GM20000 (cell line): ENCODE results near the gene RBM20.
"Not testable (repeated sequence)": the region's sequence is repeated elsewhere in the genome, so short reads cannot be mapped to it uniquely, and the experiment has no call there.

Experiments used
- DNase-seq: peaks from one replicate; pipeline ENCODE4 v3.0.0; 2012; ENCODE audit warnings: low spot score
- TF ChIP-seq, protein P1 (sequence below): IDR thresholded peaks from 2 replicates; pipeline ENCODE4 v1.5.1; 2012; ENCODE audit warnings: mild to moderate bottlenecking, control low read depth; ENCODE audit errors: extremely low read depth, missing control alignments

RBM20 gene

GRCh38 chr10:110637558-110638053 lies 6.5 kb upstream of the RBM20 start:
- no peak for DNase-seq
- TF ChIP-seq, protein P1, sequence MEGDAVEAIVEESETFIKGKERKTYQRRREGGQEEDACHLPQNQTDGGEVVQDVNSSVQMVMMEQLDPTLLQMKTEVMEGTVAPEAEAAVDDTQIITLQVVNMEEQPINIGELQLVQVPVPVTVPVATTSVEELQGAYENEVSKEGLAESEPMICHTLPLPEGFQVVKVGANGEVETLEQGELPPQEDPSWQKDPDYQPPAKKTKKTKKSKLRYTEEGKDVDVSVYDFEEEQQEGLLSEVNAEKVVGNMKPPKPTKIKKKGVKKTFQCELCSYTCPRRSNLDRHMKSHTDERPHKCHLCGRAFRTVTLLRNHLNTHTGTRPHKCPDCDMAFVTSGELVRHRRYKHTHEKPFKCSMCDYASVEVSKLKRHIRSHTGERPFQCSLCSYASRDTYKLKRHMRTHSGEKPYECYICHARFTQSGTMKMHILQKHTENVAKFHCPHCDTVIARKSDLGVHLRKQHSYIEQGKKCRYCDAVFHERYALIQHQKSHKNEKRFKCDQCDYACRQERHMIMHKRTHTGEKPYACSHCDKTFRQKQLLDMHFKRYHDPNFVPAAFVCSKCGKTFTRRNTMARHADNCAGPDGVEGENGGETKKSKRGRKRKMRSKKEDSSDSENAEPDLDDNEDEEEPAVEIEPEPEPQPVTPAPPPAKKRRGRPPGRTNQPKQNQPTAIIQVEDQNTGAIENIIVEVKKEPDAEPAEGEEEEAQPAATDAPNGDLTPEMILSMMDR, result no peak

- TF ChIP-seq, protein P1, result no peak
- DNase-seq, result no peak
These were observed 5.8 kb upstream of the RBM20 start for GRCh38 chr10:110638319-110638718.

- not testable (repeated sequence) for DNase-seq
These were observed 5.1 kb upstream of the RBM20 start for GRCh38 chr10:110639046-110639445.

GRCh38 chr10:110639858-110640257 lies 4.3 kb upstream of the RBM20 start:
- DNase-seq, result not testable (repeated sequence)

GRCh38 chr10:110641256-110641655 lies 2.9 kb upstream of the RBM20 start:
- TF ChIP-seq, protein P1, result no peak
- peak; percentile 37 for DNase-seq

DNA sequence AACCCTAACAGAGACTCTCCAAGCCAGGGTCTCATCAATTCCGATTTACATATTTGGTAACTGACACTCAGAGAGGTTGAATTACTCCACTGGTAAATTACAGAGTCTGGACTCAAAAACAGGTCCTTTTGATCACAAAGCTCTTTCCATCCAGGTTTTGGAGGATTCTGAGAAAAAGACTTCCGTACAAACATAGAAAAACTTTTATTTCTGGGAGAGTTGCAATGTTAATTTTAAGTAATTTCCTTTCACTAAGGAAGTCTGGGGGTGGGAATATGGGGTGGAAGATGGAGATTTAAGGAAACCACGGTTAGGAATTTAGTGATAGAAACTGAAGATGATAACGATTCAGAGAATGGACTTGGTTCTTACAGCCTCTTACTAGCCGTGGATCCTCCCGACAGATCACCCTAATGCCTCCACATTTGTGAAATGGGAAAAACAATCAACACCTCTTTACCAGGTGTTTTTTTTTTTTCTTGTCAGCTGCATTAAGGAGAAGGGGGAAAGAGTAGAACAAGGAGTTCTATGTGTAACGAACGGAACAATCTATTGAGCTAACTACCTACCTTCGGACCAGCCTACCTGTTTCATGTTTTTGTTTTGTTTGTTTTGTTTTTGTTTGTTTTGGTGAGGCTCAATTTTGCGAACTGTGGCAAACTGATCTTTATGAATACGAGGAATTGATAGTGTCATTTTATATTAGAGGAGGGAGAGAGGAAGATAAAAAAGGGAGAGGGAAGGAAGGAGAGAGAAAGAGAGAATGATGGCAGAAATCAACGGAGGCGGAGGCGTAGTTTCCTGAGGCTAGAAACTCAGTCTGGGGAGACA lies 1.7 kb upstream of the RBM20 start:
- no peak for DNase-seq
- TF ChIP-seq, protein P1, result no peak

GRCh38 chr10:110643035-110643652 lies 992 bp upstream of the RBM20 start:
- TF ChIP-seq, protein P1, result no peak
- DNase-seq, result no peak

DNA sequence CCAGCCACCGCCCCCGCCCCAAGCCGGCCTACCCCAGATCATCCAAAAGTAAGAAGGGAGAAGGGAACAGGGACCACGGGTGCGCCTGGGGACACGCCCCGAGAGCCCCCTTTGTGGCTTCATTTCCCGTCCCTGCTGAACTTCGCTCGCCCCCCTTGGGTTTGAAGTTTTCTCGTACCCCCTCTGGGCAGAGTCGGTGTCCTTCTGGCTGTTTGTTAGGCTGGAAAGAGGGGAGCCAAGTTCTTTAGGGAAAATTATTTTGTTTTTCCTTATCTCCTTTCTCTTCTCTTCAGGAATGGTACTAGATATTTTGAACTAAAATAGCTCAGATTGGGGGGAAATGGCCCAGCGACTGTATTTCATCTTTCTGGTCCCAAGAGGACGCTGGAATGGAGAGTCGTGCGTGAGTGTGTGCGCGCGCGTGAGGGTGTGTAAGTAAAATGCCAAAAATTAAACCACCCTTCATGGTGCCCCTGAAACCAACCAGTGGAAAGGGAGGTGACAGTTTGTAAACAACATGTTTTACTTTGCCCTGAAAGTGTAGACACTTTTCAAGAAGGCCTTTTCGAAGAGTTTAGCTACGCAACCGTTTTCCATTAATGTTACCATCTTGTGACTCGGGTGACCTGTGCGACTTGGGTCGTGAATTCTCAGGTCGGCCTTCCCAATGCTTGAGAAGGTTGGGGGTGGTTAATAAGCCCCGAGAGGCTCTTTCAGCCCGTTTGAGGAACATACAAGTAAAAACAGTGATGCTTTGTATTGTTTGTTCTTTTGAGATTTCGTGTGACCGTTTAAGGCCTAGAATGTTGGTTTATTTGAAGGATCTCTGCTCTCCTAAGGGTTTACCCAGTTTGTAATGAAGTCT lies 694 bp downstream of the RBM20 start:
- TF ChIP-seq, protein P1, result no peak
- DNase-seq, result no peak
